KBM-7 (cell line): ENCODE results near the gene TCEA2.

ENCODE experiments used
- DNase-seq: peaks from one replicate; pipeline ENCODE4 v3.0.0-alpha.2; 2015
- in situ Hi-C: fragments of 300-500 bp; cut with MboI; formaldehyde crosslinking; loops from 2 replicates; pipeline ENCODE4 v1.14.3; 2020; ENCODE audit warnings: low sequenced_read_pairs, low pct_unique_long_range_greater_than_20kb, mixed read lengths

TCEA2 gene

GRCh38 chr20:64062596-64063388 lies at the start of gene TCEA2:
Gene TCEA2, plus strand, starts transcription at chr20:64063198. Its CDS starts 115 bp downstream, at chr20:64063313.
- in situ Hi-C loops: no loop called here
- peak; percentile 92 for DNase-seq

GRCh38 chr20:64015635-64016034 lies 47.4 kb upstream of the TCEA2 start:
- in situ Hi-C loops: no loop called here
- no peak for DNase-seq

- in situ Hi-C loops: no loop called here
- DNase-seq: no peak
Measured at GRCh38 chr20:64021124-64021975, 41.6 kb upstream of the TCEA2 start.

- DNase-seq: no peak
- in situ Hi-C loops: no loop called here
Measured at GRCh38 chr20:64022671-64023360, 40.2 kb upstream of the TCEA2 start.

DNA sequence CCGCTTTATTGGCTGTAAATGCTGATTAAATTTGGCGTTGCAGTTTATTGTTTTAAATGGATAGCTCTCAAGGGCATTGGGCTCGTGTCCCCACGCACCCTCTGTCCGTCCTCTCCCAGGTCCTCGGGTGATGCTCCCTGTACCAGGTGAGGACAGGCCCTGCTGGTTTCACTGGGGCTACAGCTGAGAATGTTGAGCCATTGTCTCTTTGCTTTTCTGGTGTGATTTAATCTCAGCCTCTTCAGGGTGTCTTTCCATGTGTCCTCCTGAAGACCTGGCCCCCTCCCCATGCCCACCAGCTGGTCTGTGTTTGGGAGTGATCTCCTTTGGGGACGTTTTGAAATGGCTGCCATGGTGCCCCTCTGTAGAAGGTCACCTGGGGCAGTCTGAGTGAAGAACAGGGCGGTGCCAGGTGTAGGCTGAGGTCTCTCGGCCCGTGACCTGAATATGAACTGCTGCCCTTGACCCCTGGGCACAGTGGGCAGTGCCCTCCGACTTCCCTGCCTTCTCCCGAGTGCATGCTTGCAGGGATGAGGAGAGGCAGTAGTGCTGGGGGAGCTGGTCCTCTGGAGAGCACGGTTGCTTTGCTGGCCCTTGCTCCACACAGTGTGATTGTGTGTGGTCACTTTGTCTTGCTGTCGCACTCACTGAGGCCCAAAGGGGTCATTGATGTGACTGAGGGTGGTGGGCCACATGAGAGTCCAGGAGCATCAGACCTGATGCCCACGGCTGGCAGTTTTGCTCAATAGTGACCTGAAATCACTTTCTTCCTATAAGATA lies 39.4 kb upstream of the TCEA2 start:
- DNase-seq: no peak
- in situ Hi-C loops: no loop called here

DNA sequence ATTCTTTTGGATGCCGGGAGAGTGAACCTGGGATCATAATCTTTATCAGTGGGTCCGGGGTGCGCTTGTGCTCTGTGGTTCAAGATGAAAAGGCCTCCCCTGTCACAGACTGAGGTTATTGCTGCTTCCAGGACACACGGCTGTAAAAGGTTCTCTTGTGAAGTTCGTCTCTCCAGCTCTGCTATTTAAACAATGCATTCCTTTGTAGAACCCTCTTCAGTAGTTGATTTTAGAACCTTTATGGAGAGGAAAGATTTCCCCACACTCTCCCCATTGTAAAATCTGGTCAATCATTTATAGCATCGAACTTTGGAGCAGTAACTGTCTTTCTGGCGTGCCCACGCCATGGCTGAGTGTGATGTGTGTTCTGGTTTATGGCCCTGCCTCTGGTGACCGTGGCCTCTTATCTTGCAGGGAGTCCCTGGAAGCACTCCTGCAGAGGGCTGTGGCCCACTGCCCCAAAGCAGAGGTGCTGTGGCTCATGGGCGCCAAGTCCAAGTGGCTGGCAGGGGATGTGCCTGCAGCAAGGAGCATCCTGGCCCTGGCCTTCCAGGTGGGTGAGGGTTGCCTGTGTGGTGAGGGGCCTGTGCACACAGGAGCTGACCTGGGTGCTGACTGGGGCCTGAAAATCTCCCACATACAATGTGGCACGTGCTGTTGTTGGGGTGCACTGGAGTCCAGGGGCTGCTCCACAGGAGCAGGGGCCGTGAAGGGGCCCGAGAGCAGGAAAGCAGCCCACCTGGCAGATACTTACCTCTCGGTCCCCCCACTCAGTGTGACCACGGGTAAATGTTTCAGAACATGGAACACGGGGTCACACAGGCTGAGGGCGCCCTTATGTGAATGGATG lies 38.6 kb upstream of the TCEA2 start:
- DNase-seq: no peak
- in situ Hi-C loops: no loop called here

GRCh38 chr20:64025101-64025825 lies 37.7 kb upstream of the TCEA2 start:
- in situ Hi-C loops: no loop called here
- DNase-seq: no peak

- in situ Hi-C loops: no loop called here
- DNase-seq: no peak
Measured at GRCh38 chr20:64025826-64026412, 37.1 kb upstream of the TCEA2 start.

- in situ Hi-C loops: no loop called here
- DNase-seq: no peak
Measured at GRCh38 chr20:64027981-64028685, 34.9 kb upstream of the TCEA2 start.

DNA sequence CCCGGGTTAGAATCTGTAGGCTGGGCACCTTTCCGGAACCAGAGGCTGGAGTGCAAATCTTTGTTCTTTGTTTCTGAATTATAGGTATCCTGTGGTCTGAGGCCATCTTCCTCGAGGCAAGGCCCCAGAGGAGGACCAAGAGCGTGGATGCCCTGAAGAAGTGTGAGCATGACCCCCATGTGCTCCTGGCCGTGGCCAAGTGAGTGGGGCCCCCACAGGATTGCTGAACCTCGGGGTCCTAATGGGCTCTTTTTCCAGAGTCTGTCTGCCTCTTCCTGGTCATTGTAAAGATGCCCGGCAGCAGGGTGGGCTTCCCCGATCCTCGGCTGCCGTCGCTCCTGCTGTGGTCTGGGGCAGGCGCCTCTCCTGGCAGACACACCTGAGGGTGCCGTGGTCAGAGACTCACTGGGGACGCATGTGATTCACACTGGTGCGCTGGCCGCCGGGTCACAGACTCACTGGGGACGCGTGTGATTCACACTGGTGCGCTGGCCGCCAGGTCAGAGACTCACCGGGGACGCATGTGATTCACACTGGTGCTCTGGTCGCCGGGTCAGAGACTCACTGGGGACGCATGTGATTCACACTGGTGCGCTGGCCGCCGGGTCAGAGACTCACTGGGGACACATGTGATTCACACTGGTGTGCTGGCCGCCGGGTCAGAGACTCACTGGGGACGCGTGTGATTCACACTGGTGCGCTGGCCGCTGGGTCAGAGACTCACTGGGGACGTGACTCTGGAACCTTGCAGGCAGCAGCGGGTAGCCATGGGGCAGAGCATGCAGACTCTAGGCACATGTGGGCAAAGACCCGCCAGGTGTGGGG lies 33.5 kb upstream of the TCEA2 start:
- DNase-seq: no peak
- in situ Hi-C loops: no loop called here

DNA sequence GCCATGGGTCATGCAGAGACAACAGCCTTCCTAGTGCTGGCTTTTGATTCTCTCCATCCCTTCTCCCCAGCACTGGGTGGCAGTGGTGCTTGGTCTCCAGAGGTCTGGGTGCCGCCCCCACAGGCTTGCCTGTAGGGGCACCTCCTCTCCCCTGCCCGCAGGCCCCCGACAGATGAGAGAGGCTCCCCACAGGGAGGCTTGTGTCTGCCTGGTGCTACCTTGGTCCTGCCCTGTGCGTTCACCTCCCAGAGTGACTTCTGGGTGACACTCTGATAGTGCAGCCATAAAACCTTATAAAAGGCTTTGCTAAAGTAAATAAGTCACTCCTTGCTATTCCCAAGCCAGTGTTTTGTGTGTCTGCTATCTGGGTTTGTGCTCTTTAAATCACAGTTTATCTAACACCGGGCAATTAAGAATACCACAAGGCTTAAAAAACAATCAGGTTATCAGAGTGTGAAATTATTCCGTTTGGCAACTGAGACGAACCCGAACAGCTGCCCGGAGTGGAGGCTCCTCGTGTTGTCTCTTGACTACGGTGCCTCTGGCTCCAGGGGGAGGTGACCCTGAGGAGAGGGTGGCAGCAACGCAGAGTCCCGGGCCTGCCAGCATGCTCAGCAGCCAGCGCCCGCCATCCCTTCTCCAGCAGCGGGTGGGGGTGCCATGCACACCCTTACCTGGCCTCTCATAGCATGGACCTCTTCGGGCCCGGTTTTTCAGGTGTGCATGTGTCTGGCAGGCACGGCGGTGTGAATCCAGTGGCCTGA lies 32.4 kb upstream of the TCEA2 start:
- in situ Hi-C loops: no loop called here
- no peak for DNase-seq

GRCh38 chr20:64031822-64032314 lies 31.1 kb upstream of the TCEA2 start:
- in situ Hi-C loops: no loop called here
- no peak for DNase-seq

DNA sequence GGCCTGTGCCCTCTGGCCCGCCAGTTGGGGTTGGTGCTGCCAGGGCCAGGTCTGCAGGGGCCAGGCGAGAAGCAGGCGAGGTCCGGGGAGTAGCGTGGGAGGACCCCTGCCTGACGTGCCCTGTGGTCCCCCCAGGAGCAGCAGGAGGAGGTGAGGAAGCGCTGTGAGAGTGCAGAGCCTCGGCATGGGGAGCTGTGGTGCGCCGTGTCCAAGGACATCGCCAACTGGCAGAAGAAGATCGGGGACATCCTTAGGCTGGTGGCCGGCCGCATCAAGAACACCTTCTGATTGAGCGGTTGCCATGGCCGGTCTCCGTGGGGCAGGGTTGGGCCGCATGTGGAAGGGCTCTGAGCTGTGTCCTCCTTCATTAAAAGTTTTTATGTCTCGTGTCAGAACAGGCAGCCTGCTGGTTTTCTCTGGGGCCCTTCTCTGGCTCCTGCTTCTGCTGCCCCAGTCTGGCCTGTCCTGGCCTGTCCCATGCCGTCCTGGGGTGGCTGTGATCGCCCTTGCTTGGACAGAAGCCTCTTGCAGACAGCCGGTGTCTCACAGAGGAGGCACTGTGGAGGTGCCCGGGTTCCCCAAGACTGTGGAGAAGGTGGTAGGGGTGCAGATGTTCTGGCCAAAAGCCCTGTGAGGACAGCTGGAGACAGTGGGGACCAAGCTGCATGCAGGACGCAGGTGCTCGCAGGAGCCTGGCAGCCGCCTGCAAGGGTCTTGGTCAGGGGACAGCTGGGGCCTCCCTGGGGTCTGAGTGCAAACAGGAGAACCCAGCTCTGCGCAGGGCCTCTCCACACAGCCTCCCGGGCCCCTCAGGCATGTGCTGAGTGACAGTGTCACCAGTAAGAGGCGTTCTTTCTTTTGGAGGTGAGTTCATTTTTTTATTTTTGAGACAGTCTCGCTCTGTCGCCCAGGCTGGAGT lies 30.0 kb upstream of the TCEA2 start:
- in situ Hi-C loops: no loop called here
- DNase-seq: no peak

GRCh38 chr20:64033981-64034493 lies 29.0 kb upstream of the TCEA2 start:
- in situ Hi-C loops: no loop called here
- DNase-seq: no peak
